Adrenal gland (tissue), 5 donors: ENCODE results near the gene GBF1.

ENCODE experiments used
- POLR2A ChIP-seq, 2 donors: fragments of 450-650 bp; IDR thresholded peaks; one replicate each; pipeline ENCODE4 v1.6.1; 2017; ENCODE audit warnings: antibody characterized with exemption in 2 of 2, mild to moderate bottlenecking in 2 of 2, moderate library complexity in 1 of 2
- TF ChIP-seq, protein P1 (sequence below), 6 experiments: fragments of 450-650 bp in 4 of 6; fragments of 200-600 bp in 2 of 6; sonication (generic) in 1 of 6; IDR thresholded peaks; 1 replicate in 5 of 6; 2 replicates in 1 of 6; pipeline versions ENCODE4 v1.5.1 to v1.8.0; 2016 to 2021; ENCODE audit warnings: antibody characterized with exemption in 6 of 6, mild to moderate bottlenecking in 2 of 6, moderate library complexity in 1 of 6
- donor health status: DM: no; HTN: no; CAD: no.

DNA sequence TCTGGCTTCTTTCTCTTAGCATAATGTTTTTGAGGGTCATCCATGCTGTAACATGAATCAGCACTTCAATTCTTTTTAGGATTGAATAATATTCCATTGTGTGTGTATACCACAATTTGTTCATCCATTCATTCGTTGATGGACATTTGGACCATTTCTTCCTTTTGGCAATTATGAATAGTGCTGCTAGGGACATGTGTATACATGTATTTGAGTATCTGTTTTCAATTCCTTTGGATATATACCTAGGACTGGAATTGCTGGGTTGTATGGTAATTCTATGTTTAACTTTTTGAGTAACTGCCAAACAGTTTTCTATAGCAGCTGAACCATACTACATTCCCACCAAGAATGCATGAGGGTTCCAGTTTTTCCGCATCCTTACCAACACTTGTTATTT, 39.2 kb downstream of the GBF1 start:
- TF ChIP-seq POLR2A (IDR thresholded peaks at IDR 0.05): no peak
- TF ChIP-seq, protein P1, sequence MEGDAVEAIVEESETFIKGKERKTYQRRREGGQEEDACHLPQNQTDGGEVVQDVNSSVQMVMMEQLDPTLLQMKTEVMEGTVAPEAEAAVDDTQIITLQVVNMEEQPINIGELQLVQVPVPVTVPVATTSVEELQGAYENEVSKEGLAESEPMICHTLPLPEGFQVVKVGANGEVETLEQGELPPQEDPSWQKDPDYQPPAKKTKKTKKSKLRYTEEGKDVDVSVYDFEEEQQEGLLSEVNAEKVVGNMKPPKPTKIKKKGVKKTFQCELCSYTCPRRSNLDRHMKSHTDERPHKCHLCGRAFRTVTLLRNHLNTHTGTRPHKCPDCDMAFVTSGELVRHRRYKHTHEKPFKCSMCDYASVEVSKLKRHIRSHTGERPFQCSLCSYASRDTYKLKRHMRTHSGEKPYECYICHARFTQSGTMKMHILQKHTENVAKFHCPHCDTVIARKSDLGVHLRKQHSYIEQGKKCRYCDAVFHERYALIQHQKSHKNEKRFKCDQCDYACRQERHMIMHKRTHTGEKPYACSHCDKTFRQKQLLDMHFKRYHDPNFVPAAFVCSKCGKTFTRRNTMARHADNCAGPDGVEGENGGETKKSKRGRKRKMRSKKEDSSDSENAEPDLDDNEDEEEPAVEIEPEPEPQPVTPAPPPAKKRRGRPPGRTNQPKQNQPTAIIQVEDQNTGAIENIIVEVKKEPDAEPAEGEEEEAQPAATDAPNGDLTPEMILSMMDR (IDR thresholded peaks at IDR 0.05): no peak
